Activated CD8-positive, alpha-beta memory T cell treated with anti-CD3 and anti-CD28 coated beads for 4 hours (primary cell): ENCODE data around the gene HSPBP1.

ENCODE experiments used
- DNase-seq, 2 donors: peaks; one replicate each; pipeline ENCODE4 v3.0.0-alpha.2; 2020; ENCODE audit warnings: low read depth in 2 of 2

Gene HSPBP1

GRCh38 chr19:55305491-55305890 lies 25.6 kb upstream of the HSPBP1 start:
- no peak for DNase-seq

DNA sequence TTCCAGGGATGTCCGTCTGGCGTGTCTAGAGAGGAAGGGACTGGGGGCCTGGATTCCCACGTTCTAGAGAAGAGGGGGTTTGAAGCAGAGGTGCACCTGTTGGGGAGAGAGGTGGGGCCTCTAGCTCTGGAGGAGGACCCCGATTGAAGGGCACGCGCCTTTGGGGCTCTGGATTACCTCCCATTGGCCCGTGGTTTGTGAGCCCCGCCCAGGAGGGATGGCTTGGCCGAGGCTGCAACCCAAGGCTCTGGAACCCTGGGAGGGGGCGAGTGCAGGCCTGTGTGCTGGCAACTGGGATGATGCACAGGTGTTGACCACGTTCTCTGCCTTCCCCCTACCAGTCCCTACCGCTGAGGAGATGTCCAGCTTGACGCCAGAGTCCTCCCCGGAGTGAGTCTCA lies 25.1 kb upstream of the HSPBP1 start:
- no peak for DNase-seq

GRCh38 chr19:55304279-55304978 lies 24.5 kb upstream of the HSPBP1 start:
- no peak for DNase-seq

DNA sequence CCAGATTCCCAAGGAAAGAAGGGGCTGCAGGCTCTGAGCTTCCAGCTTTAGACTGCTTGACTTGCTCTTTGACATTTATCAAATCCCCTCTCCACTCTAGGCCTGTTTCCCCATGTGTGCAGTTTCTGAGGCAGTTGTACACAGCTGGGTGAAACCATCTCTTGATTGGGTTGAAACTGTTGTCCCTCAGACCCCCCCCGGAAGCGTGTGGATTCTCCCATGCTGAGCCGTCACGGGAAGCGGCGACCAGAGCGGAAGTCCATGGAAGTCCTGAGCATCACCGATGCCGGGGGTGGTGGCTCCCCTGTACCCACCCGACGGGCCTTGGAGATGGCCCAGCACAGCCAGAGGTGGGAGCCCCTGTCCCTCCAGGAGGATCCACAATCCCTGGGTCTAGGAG lies 23.6 kb upstream of the HSPBP1 start:
- no peak for DNase-seq

DNA sequence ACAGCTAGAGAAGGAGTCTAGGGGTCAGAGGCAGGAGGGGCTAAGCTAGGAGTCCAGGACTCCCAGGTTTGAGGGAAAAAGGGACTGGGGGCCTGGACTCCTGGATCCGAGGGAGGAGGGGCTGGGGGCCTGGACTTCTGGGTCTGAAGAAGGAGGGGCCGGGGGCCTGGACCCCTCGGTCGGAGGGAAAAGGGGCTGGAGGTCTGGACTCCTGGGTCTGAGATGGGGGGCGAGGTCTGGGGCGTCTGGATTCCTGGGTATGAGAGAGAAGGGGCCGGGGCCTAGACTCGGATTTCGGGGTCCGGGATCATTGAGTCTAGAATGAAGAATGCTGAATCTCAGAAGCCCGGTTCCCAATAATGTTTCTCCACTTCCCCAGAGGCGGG lies 22.4 kb upstream of the HSPBP1 start:
- no peak for DNase-seq

DNA sequence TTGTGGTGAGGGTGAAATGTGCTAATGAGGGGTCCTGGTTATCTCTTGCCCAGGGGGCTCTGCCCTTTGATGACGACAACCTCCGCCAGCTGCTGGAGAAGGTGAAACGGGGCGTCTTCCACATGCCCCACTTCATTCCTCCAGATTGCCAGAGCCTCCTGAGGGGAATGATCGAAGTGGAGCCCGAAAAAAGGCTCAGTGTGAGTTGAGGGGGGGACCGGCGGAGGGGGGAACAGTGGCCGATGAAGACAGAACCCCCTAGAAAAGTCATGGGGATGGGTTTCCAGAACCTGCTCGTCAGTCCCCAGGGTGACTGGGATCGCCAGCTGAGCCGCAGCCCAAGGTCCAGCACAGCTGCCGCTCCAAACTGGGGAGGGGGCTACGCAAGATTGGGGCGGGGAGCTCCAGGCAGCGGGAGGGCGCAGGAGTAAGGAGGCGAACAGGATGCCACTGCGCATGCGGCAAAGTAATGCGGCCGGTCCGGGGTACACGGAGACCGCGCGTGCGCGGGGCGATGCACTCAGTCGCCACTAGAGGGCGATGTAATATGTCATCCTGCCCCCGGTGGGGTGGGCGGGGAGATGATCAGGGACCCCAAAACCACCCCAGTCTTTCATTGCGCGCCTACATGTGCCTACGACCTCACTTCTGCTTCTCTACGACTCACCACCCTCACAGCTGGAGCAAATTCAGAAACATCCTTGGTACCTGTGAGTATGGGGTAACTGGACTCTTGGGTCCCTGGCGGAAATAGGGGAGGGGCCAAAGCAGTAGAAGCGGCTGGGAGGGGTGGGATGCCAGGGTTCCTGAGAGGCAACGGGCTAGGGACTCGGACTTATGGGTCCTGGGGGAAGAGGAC lies 21.8 kb upstream of the HSPBP1 start:
- DNase-seq, result peak; percentile 90 to 95

GRCh38 chr19:55300886-55301458 lies 21.1 kb upstream of the HSPBP1 start:
- DNase-seq, result no peak

DNA sequence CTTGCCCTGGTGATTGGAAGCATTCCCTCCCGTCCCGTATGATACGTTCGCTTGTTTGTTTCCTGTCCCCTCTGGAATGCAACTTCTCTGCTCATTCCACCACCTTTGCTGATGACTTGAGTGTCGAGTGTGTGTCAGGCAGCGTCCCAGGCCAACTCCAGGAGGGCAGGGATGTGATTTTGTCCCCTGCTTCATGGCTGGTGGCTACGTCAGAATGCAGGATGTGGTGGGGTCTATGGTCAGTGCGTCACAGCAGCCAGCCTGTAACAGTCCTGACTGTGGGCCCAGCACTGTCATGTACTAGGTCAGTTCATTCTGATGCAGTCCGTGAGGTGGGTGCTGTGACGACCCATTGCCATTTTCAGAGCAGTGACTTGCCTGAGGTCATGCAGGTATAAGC lies 20.1 kb upstream of the HSPBP1 start:
- no peak for DNase-seq

- DNase-seq, result no peak
These were observed 17.4 kb upstream of the HSPBP1 start for GRCh38 chr19:55297267-55297666.

- DNase-seq, result no peak
These were observed 9.3 kb upstream of the HSPBP1 start for GRCh38 chr19:55289117-55289796.

DNA sequence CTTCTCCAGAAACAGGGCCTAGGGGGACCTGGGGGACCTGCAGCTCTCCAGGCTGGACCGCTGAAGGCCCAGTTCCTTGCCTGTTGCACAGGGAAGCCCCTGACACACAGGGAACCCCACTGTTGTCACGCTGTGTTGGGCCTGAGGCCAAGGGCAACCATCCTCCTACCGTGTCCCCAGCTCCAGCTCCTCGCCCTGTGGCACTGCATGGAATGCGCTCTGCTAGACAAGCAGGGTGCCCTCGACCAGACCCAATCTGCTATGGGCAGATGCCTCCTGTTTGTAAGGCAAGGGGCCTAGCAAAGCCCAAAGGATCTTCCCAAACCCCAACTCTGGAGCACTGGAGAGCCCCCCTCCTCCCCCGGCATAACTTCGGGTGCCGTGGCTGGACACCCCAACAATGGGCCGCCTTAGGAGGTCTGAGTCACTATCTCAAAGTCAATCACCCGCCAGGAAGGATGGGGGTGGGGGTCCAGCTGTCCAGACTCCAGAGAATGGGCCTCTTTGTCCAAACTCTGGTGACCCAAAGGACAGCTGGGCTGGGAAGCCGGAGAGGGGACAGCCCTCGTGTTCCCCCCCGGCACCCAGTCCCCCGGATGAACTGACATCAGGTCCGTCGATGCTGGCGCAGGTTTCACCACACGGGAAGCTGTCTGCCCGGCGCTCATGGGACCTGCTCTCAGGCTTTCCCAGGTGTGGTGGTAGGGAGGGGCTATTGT lies 7.6 kb upstream of the HSPBP1 start:
- DNase-seq, result no peak

GRCh38 chr19:55285229-55285890 lies 5.5 kb upstream of the HSPBP1 start:
- no peak for DNase-seq

GRCh38 chr19:55284405-55285058 lies 4.6 kb upstream of the HSPBP1 start:
- no peak for DNase-seq

DNA sequence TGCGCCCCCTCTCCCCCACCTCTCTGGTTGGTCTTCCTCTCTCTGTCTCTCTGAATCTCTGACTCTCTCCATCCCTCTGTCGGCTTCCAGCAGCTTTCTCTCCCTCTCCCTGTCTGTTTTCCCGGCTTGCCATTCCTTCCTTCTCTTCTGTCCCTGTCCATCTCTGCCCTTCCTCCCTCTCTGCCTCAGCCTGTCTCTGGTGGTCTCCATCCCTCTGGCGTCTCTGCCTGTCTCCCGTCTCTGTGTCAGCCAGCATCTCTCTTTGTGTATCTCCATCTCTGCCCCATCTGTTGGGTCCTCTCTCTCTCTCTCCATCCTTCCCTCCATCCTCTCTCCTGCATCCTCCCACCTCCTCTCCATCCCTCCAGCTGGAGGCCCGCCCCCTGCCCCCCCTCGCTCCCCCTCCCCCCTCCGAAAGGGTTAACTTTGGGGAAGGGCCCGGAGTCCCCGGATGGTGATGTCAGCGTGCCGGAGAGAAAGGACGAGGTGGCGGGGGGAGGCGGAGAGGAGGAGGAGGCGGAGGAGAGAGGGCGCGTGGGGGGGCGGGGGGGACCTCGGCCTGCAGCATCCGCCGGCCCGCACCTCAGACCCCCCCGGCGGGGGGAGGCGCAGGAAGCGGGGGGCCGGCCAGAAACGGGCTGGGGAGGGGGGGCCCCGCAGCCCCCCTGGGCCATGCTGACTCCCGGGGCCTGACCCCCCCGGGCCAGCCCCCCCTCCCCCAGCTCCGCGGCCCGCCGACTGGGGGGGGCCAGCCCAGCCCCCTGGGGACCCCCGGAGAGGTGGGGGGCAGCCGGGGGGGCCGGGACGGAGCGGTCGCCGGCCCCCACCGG lies 3.9 kb upstream of the HSPBP1 start, which contains the start of gene BRSK1:
Gene BRSK1 (plus strand): TSS at position 450 of the 830 bp plus-strand sequence. CDS start 446 bp downstream, outside the sequence.
- peak; percentile 22 to 28 for DNase-seq

- no peak for DNase-seq
These were observed 570 bp downstream of the HSPBP1 start for GRCh38 chr19:55279340-55279739.

- no peak for DNase-seq
These were observed 1.3 kb downstream of the HSPBP1 start for GRCh38 chr19:55278391-55279135.

GRCh38 chr19:55277494-55277893 lies 2.4 kb downstream of the HSPBP1 start:
- no peak for DNase-seq

- no peak for DNase-seq
These were observed 3.0 kb downstream of the HSPBP1 start for GRCh38 chr19:55276720-55277430.
